Measurements from ENCODE around the gene SIX2. TPM values are rescaled to one million over a fixed set of nuclear protein-coding genes. Genes with fewer than 3 reads are reported as not detected.

The SIX2 gene
- total and polyA plus RNA-seq, 2 of the 8 experiments (the other 6 are each of a cell fraction or from before 2014, with no cell fraction given): 0.47 to 1.0 TPM

GRCh38 chr2:45033302-45033701 is 24.1 kb upstream of the SIX2 start:
- H2BK120ac ChIP-seq (replicated peaks; ENCODE audit: low read depth, low read length): no peak overlapping the region
- H3K18ac ChIP-seq (ENCODE audit: extremely low read depth, low read length): no peak overlapping the region
- H4K91ac ChIP-seq (replicated peaks; ENCODE audit: insufficient read length, low read length): no peak overlapping the region
- FAIRE-seq: no peak
- no peak for DNase-seq (ENCODE audit: low read depth in 1 of 2, low spot score in 2 of 2)
- H3K23me2 ChIP-seq (ENCODE audit: low read depth, low read length): no peaks in the 10 kb centered on the region
- H2BK15ac ChIP-seq (ENCODE audit: low read length): no peak overlapping the region
- WGBS, 2 experiments (ENCODE audit: extremely low coverage in 1 of 2, insufficient coverage in 1 of 2, insufficient read length in 1 of 2, insufficient replicate concordance in 2 of 2, low coverage in 1 of 2, low lambda C conversion rate in 2 of 2, missing lambda C conversion rate in 1 of 2): 89% methylated on average over 4 of the region's 4 CpGs; no CpG with 5 or more reads in 1 of the 2 experiments
- no peak overlapping the region for H2BK20ac ChIP-seq (ENCODE audit: low read length)
- H3K27me3 ChIP-seq (replicated peaks in 1 of 4; ENCODE audit: control insufficient read depth in 3 of 4, extremely low read depth in 1 of 4, insufficient read depth in 3 of 4, low read length in 3 of 4): no peaks in the 10 kb centered on the region; a peak in 1 of 7 replicates
- CTCF ChIA-PET (ENCODE audit: partially characterized antibody): interaction anchor here (1.5 kb wide), 1 partner anchor 14 kb away, joined by 3 read pairs; no protein-coding TSS in a partner anchor
- no peak overlapping the region for H3K27ac ChIP-seq (ENCODE audit: low read depth, low read length)
- no peak overlapping the region for H2AK5ac ChIP-seq (ENCODE audit: low read depth, low read length)
- H3K4me1 ChIP-seq (replicated peaks in 1 of 4; ENCODE audit: control insufficient read depth in 3 of 4, insufficient read depth in 4 of 4, low read length in 3 of 4): no peaks in the 10 kb centered on the region
- no peak overlapping the region for H3K9ac ChIP-seq (replicated peaks in 1 of 4; ENCODE audit: extremely low read depth in 1 of 4, low read depth in 3 of 4, low read length in 3 of 4)
- no peaks in the 10 kb centered on the region for H3K9me3 ChIP-seq (ENCODE audit: insufficient read depth in 2 of 2, low read depth in 1 of 2, low read length in 1 of 2)
- no peak overlapping the region for H3K23ac ChIP-seq (ENCODE audit: insufficient read length)
- no peak overlapping the region for H3K4ac ChIP-seq (replicated peaks; ENCODE audit: insufficient read length, low read depth, low read length)
- H4K8ac ChIP-seq (ENCODE audit: extremely low read depth, insufficient read depth, low read length): no peak overlapping the region
- no peak overlapping the region for H2AFZ ChIP-seq (ENCODE audit: low read length)
- H3K4me3 ChIP-seq (ENCODE audit: extremely low read depth in 1 of 4, insufficient read depth in 2 of 4, low read depth in 3 of 4, low read length in 4 of 4): no peak overlapping the region
- H3K56ac ChIP-seq (replicated peaks; ENCODE audit: insufficient read length, low read depth, low read length): no peak overlapping the region
- no peaks in the 10 kb centered on the region for H3K79me2 ChIP-seq (ENCODE audit: control insufficient read depth in 1 of 2, insufficient read depth in 2 of 2, low read length in 2 of 2)
- H3K36me3 ChIP-seq (ENCODE audit: control insufficient read depth in 2 of 4, insufficient read depth in 4 of 4, low read length in 3 of 4): no peaks in the 10 kb centered on the region
- POLR2A ChIA-PET (ENCODE audit: partially characterized antibody): no interaction called here
- H2BK12ac ChIP-seq (ENCODE audit: low read depth, low read length): no peak overlapping the region
- no peak overlapping the region for H3K14ac ChIP-seq (ENCODE audit: insufficient read length)
- no peak overlapping the region for H4K5ac ChIP-seq (ENCODE audit: insufficient read length, low read depth, low read length)
- H2BK5ac ChIP-seq (ENCODE audit: low read depth, low read length): no peak overlapping the region
- H3K4me2 ChIP-seq (ENCODE audit: insufficient read depth in 1 of 2, low read depth in 2 of 2, low read length in 2 of 2): no peak overlapping the region
- H3K79me1 ChIP-seq (ENCODE audit: low read depth, low read length): no peaks in the 10 kb centered on the region
- no peaks in the 10 kb centered on the region for H4K20me1 ChIP-seq (replicated peaks in 1 of 2; ENCODE audit: control insufficient read depth in 1 of 2, insufficient read depth in 2 of 2, low read length in 2 of 2)
- TF ChIP-seq, protein P1, sequence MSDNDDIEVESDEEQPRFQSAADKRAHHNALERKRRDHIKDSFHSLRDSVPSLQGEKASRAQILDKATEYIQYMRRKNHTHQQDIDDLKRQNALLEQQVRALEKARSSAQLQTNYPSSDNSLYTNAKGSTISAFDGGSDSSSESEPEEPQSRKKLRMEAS (IDR thresholded peaks at IDR 0.05): no peak
- no peak for TF ChIP-seq SIRT6 (IDR thresholded peaks at IDR 0.05; ENCODE audit: low read length)
- no peak for TF ChIP-seq SP4 (IDR thresholded peaks at IDR 0.05; ENCODE audit: low read length)
- TF ChIP-seq KDM4A (IDR thresholded peaks at IDR 0.05; ENCODE audit: low read depth, low read length, severe bottlenecking): no peak
- TF ChIP-seq SP1 (IDR thresholded peaks at IDR 0.05; ENCODE audit: low read depth, low read length): no peak
